Stimulated activated CD8-positive, alpha-beta memory T cell treated with anti-CD3 and anti-CD28 coated beads, Interleukin-12 subunit alpha, Interleukin-12 subunit beta, amount 100 ng/mL, for 24 hours (primary cell): Measurements from ENCODE around the gene SMIM36.
"Not testable (repeated sequence)": the region's sequence is repeated elsewhere in the genome, so short reads cannot be mapped to it uniquely, and the experiment has no call there.

Source experiments
- DNase-seq: peaks from one replicate; pipeline ENCODE4 v3.0.0-alpha.2; 2020; ENCODE audit errors: extremely low read depth

SMIM36 gene

DNA sequence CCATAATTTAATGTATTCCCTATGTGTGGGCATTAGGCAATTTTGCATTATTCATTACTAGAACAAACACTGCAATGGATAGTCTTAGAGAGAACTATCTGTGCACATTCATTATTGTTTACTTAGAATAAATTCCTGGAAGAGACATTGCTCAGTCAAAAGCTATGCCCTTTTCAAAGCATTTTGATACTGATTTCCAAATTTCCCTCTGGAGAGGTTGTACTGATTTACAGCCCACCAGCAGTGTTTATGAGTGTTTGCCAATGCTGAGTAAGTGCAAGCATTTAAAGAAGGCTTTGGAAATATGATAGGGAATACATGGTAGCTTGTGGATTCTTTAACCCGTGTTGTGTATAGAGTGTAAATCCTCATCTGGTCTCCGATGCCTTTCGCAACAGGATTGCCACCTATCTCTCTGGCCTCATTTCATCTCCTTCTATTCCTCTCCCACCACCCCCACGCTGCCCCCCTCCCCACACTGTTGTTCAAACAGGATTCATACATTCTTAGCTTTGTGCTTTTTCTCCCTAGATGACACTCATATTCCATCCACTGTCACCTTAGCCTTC lies 56.3 kb downstream of the SMIM36 start:
- DNase-seq, result no peak

DNA sequence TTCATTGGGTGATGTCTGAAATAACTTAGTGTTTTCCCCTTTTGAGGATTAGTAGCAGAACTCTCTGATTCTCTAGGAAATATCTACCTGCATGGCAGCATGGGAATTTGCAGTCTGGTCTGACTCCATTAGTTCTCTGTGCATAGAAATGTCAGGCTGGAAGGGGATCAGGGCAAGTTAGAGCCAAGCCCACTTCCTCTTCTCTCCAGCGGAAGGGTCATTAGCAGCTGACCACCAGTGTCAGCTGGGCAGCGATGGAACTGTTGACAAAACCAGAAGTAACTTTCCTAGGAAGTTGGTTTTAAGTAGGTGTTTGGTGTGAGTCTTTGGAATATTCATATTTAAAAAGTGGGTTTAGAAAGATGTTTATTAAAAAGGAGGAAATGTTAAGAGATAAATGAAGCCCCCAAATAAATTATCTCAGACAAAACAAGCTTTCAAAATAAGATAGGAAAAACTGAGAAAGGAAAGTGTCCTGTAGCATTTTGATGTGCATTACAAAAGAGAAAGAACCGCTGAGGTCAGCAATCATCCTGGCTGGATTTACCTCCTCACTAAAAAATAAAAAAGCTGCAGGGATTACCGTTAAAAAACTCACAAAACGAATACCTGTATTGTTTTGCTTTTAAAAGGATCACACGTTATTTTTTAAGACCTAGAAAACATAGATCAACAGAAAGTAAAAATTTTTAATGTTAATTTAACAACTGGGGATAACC lies 57.3 kb downstream of the SMIM36 start:
- no peak for DNase-seq

GRCh38 chr17:55452139-55452790 lies 59.0 kb downstream of the SMIM36 start:
- DNase-seq, result no peak

DNA sequence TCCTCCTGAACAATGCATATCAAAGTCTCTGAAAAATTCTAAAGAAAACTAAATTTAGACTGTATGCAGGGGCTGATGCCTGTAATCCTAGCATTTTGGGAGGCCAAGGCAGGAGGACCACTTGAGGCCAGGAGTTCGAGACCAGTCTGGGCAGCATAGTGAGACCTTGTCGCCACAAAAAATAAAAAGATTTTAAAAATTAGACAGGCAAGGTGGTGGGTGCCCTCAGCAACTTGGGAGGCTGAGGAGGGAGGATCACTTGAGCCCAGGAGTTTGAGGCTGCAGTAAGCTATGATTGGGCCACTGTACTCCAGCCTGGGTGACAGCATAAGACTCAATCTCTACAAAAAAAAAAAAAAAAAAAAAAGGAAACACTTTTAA lies 59.5 kb downstream of the SMIM36 start:
- no peak for DNase-seq

GRCh38 chr17:55451203-55451641 lies 60.0 kb downstream of the SMIM36 start:
- DNase-seq, result no peak

DNA sequence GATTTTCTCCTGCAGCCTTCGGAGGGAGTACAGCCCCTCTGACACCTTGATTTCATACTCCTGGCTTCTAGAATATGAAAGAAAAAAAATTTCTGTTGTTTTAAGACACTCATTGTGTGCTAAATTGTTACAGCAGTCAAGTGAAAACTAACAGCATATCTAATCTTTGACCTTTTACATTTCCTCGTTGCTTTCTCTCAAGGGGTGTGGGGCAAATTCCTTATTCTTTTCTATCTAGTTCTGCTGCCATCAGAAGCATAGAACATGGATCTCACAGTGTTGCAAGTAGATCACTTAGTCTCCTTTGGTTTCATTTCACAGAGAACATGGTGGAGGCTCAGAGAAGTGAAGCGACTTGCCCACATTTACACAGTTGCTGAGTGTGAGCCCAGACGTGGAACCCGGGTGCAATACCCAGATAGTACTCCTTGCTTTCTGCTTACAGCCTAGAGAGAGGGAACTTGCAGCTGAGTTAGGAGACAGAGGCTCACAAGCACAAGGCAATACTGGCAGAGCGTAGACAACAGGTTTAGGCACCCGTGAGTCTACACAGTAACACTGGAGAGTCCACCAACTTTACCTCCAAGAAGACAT lies 60.9 kb downstream of the SMIM36 start:
- no peak for DNase-seq

- no peak for DNase-seq
Measured at GRCh38 chr17:55448681-55449080, 62.6 kb downstream of the SMIM36 start.

GRCh38 chr17:55446581-55447205 lies 64.6 kb downstream of the SMIM36 start:
- DNase-seq, result no peak

- DNase-seq, result not testable (repeated sequence)
Measured at GRCh38 chr17:55446004-55446403, 65.2 kb downstream of the SMIM36 start.

DNA sequence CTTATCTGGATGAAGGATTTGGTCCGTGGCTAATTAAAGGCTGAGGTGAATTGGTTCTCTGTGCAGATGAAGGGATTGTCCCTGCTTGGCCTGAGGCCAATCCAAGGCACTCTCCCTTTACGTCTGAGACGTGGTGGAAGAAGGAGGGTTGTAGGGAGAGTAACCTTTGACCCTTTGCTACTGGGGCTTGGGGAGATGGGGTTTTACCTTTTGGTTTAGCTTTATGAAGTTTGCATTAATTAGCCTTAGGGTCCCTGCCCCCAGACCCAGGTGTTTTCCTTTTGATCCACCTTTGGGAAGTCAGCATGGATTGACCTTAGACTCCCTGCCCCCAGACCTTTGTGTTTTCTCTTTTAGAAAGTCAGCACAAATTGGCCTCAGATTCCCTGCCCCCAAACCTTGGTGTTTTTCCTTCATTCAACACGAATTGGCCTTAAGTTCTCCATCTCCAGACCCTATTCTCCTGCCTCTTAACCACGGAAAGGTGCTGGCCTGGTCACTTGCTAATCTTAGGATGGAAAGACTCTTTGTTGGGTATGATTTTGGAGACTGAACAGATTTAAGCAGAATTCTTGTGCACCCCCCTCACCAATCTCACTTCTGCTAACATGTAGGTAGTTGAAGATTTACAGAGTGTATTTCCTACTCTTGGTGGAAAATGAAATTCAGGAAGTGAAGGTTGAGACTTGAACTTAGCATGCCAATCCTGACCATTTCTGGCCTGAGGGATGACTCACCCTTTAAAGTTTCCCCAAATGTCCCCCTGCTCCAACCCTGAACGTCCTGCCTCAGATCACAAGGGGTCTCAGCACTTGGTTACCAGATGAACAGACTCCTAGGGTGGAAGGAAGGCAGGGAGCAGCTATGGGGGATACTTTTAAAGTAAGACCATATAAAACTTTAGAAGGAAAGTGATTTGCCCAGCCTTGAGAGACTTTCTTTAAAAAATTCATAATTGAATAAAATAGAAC lies 66.5 kb downstream of the SMIM36 start:
- DNase-seq, result no peak

GRCh38 chr17:55443904-55444303 lies 67.3 kb downstream of the SMIM36 start:
- no peak for DNase-seq

- DNase-seq, result no peak
Measured at GRCh38 chr17:55442953-55443683, 68.1 kb downstream of the SMIM36 start.

GRCh38 chr17:55442462-55442861 lies 68.8 kb downstream of the SMIM36 start:
- no peak for DNase-seq

- no peak for DNase-seq
Measured at GRCh38 chr17:55441544-55441943, 69.7 kb downstream of the SMIM36 start.

DNA sequence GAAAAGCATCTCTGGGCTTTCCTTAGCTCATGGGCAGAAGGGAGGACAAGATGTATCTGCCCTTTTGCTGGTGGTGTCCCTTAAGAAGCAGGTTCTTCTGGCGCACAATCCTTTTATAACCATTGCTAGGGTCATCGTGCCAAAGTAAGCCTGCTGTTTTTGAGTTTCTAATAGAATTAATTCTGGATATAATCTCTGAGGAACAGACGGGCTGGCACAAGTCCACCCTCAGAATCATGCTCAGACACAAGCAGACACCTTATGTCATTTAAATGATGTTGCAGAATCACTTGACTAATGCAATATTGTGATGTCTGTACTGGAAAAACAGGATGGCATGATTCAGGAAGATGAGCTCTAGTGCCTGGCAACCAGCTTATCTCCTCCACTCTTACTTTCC lies 70.9 kb downstream of the SMIM36 start:
- DNase-seq, result no peak

- DNase-seq, result no peak
Measured at GRCh38 chr17:55437159-55437605, 74.1 kb downstream of the SMIM36 start.

- DNase-seq, result no peak
Measured at GRCh38 chr17:55436224-55437158, 74.8 kb downstream of the SMIM36 start.

- no peak for DNase-seq
Measured at GRCh38 chr17:55435408-55435807, 75.8 kb downstream of the SMIM36 start.

DNA sequence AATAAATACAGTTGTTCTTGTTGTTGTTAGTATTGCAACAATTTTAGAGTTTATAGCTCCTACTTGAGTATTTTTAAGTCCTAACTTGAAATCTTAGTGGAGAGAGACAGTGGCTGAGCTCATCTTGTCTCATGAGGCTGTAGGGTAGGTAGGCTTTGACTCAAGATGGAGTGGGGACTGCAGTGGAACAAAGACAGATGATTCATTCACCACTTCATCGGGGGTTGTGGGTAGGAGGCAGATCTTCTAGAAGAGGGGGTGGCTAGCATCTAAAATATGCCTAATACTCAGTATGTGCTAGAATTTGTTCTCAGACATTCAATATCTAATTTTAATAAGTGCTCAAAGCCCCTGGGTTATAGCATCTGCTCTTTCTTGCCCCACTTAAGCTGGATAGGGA lies 76.5 kb downstream of the SMIM36 start:
- no peak for DNase-seq
